Measurements from ENCODE around the gene SIK1.

The SIK1 gene

DNA sequence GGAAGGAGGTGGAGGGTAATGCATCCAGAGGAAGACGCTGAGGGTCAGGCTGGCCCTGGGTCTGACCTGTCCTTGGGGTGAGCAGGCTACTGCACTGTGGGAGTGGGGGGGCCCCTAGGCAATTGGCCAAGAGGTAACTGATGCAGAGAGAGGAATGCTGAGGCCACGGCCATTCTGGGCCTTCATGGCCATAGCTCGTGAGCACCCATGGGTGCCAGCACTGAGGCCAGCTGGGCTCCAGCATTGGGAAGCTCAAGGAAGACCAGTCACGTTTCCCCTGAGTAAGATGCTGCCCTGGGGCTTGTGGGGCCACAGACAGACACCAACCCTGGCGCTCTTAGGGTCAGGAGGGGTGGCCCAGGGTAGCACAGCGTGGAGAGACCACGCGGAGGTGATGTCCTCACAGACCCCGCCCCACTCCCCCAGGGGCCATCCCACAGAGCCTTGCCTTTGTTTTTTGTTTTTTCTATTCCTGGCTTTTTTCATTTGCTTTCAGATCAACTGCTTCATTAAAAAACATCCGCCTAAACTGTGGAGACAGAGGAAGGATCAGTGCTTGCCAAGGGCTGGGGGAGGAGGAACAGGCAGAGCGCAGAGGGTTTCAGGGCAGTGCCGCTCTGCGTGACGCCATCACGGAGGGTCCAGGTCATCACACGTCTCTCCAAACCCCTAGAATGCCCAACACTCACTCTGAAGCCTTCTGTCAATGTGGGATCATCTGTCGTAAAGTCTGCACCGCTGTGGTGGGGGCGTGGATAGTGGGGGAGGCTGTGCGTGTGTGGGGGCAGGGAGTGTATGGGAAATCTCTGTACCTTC lies 61.1 kb downstream of the SIK1 start:
- no peak for DNase-seq

DNA sequence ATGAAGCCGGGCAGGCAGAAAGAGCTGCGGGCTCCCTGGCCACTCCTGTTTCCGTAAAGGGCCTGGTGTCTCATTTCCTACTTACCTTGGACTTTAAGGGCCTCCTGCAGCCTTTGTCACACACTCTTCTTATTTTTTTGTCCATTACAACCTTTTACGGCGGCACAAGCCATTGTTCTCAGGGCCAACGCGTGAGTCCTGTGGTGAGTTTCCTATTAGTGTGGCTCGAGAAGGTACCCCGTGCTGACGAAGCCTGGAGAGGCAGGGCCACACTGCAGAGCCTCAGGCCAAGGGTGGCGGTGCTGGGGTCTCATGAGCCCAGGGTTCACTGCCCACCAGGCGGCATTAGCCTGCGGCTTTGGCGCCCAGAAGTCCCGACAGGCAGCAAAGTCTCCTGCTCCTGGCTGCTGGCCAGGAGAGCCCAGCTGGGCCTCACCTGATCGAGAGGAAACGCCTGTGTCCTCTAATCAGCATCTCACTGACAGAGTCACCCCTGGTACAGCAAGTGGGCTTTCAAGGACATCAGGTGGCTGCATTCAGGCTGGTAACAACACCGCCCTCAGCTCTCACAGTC lies 62.0 kb downstream of the SIK1 start:
- DNase-seq = no peak

Data from inflammatory macrophage (primary cell).